HepG2 (cell line): ENCODE data around the gene KLHL11. TPM values are rescaled to one million over a fixed set of nuclear protein-coding genes. Genes with fewer than 3 reads are reported as not detected.

Source experiments
- HNF4A ChIP-seq: sonication (generic); formaldehyde crosslinking; IDR thresholded peaks from 2 replicates; pipeline ENCODE4 v1.4.0; 2020; ENCODE audit warnings: missing genetic modification reagents
- HNF4G ChIP-seq, 2 experiments: sonication (generic) in 1 of 2; formaldehyde crosslinking in 1 of 2; IDR thresholded peaks; 2 replicates each; pipeline versions ENCODE4 v1.4.0 to v1.6.1; 2011 to 2020; ENCODE audit warnings: borderline replicate concordance in 2 of 2, low read depth in 2 of 2, mild to moderate bottlenecking in 2 of 2, low read length in 1 of 2, missing genetic modification reagents in 1 of 2, moderate library complexity in 1 of 2
- MEIS1 ChIP-seq: sonication (generic); formaldehyde crosslinking; IDR thresholded peaks from 2 replicates; pipeline ENCODE4 v1.9.0; 2021; ENCODE audit warnings: mild to moderate bottlenecking, missing genetic modification reagents, moderate library complexity, borderline replicate concordance
- MTA1 ChIP-seq: sonication (generic); formaldehyde crosslinking; IDR thresholded peaks from 2 replicates; pipeline ENCODE4 v1.4.0; 2020; ENCODE audit warnings: missing genetic modification reagents, mild to moderate bottlenecking, borderline replicate concordance
- NFE2L1 ChIP-seq: sonication (generic); formaldehyde crosslinking; IDR thresholded peaks from 2 replicates; pipeline ENCODE4 v1.4.0; 2020; ENCODE audit warnings: missing genetic modification reagents, mild to moderate bottlenecking, borderline replicate concordance
- ZKSCAN5 ChIP-seq: sonication (generic); formaldehyde crosslinking; IDR thresholded peaks from 2 replicates; pipeline ENCODE4 v1.5.1; 2020; ENCODE audit warnings: mild to moderate bottlenecking, missing genetic modification reagents
- ZNF180 ChIP-seq: sonication (generic); formaldehyde crosslinking; IDR thresholded peaks from 2 replicates; pipeline ENCODE4 v1.4.0; 2020; ENCODE audit warnings: low read depth, missing genetic modification reagents, borderline replicate concordance
- ZNF792 ChIP-seq: IDR thresholded peaks from 2 replicates; pipeline ENCODE4 v1.6.1; 2016
- polyA plus RNA-seq, 8 experiments: library from polyadenylated mRNA; depleted of rRNA in 3 of 8; stranded (reverse) in 7 of 8; unstranded in 1 of 8; fragments of >200 nt; fragmentation: Illumina TruSeq in 4 of 8; extraction: Trizol in 4 of 8; gene quantifications; 2 replicates each; pipeline versions ENCODE4 v1.2.1 to v1.2.3, GENCODE V29; 2011 to 2016; ENCODE audit warnings: low read depth in 4 of 8, missing spikeins in 1 of 8, mixed read lengths in 1 of 8; ENCODE audit not compliant: insufficient read depth in 1 of 8
- total RNA-seq, 5 experiments: library from RNA; depleted of rRNA; stranded (reverse); fragments of >200 nt; fragmentation: Illumina TruSeq; extraction: Trizol; gene quantifications; 2 replicates each; pipeline ENCODE4 v1.2.3, GENCODE V29; 2016; ENCODE audit warnings: low read depth in 1 of 5
- TF ChIP-seq, protein P1 (sequence below): sonication (generic); formaldehyde crosslinking; IDR thresholded peaks from 2 replicates; pipeline ENCODE4 v1.5.1; 2020; ENCODE audit warnings: mild to moderate bottlenecking, missing genetic modification reagents, moderate library complexity
- TF ChIP-seq, protein P2 (sequence below): sonication (generic); formaldehyde crosslinking; IDR thresholded peaks from 2 replicates; pipeline ENCODE4 v1.8.0; 2022; ENCODE audit warnings: mild to moderate bottlenecking, missing genetic modification reagents, borderline replicate concordance
- TF ChIP-seq, protein P3 (sequence below), 2 experiments: sonication (generic) in 1 of 2; formaldehyde crosslinking in 1 of 2; IDR thresholded peaks; 2 replicates each; pipeline versions ENCODE4 v1.6.1 to v1.9.0; 2014 to 2022; ENCODE audit warnings: antibody characterized with exemption in 1 of 2, borderline replicate concordance in 1 of 2, inconsistent platforms in 1 of 2, low read depth in 1 of 2, missing genetic modification reagents in 1 of 2
- TF ChIP-seq, protein P4 (sequence below): sonication (generic); formaldehyde crosslinking; IDR thresholded peaks from 2 replicates; pipeline ENCODE4 v1.4.0; 2020; ENCODE audit warnings: low read depth, mild to moderate bottlenecking, missing genetic modification reagents
- TF ChIP-seq, protein P5 (sequence below): sonication (generic); formaldehyde crosslinking; IDR thresholded peaks from 2 replicates; pipeline ENCODE4 v1.4.0; 2020; ENCODE audit warnings: mild to moderate bottlenecking, low read depth, missing genetic modification reagents

KLHL11 gene
- total and polyA plus RNA-seq, 2 of the 13 experiments (the other 11 are each of a cell fraction or from before 2014, with no cell fraction given): 7.7 to 27.5 TPM

DNA sequence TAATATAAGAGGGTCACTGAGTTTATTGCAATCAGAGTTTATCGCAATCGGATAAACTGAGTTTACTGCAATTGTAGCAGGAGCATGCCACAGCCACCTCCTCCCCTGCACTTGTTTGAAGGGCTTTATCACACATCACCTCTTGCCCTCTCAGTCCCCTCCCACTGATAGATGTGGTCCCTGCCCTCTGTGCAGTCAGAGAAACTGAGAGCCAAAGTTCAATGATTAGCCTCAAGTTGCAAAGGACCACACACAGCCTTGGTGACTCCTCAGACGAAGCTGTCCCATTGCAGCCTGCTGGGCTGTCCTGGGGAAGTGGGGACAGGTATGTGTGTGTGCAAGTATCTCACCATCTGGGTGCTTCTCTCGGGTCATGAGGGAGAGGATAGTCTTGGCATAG is 39.9 kb upstream of the KLHL11 start (continued):
- TF ChIP-seq MTA1 (CRISPR knock-in tag) (peak; percentile 79), ZNF180 (no peak), HNF4A (peak; percentile 62), ZKSCAN5 (CRISPR knock-in tag) (no peak), ZNF792 (CRISPR knock-in tag) (no peak), MEIS1 (CRISPR knock-in tag) (peak; percentile 57; the same call in 1 of the 2 replicates), HNF4G (IDR thresholded peaks at IDR 0.05; ENCODE audit: borderline replicate concordance, low read depth, low read length) (peak; percentile 48), HNF4G (CRISPR knock-in tag; IDR thresholded peaks at IDR 0.05; ENCODE audit: borderline replicate concordance, low read depth) (peak; percentile 64), NFE2L1 (CRISPR knock-in tag) (no peak)
- TF ChIP-seq, protein P1, sequence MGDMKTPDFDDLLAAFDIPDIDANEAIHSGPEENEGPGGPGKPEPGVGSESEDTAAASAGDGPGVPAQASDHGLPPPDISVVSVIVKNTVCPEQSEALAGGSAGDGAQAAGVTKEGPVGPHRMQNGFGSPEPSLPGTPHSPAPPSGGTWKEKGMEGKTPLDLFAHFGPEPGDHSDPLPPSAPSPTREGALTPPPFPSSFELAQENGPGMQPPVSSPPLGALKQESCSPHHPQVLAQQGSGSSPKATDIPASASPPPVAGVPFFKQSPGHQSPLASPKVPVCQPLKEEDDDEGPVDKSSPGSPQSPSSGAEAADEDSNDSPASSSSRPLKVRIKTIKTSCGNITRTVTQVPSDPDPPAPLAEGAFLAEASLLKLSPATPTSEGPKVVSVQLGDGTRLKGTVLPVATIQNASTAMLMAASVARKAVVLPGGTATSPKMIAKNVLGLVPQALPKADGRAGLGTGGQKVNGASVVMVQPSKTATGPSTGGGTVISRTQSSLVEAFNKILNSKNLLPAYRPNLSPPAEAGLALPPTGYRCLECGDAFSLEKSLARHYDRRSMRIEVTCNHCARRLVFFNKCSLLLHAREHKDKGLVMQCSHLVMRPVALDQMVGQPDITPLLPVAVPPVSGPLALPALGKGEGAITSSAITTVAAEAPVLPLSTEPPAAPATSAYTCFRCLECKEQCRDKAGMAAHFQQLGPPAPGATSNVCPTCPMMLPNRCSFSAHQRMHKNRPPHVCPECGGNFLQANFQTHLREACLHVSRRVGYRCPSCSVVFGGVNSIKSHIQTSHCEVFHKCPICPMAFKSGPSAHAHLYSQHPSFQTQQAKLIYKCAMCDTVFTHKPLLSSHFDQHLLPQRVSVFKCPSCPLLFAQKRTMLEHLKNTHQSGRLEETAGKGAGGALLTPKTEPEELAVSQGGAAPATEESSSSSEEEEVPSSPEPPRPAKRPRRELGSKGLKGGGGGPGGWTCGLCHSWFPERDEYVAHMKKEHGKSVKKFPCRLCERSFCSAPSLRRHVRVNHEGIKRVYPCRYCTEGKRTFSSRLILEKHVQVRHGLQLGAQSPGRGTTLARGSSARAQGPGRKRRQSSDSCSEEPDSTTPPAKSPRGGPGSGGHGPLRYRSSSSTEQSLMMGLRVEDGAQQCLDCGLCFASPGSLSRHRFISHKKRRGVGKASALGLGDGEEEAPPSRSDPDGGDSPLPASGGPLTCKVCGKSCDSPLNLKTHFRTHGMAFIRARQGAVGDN (CRISPR knock-in tag): peak; percentile 59; the same call in 1 of the 2 replicates
- TF ChIP-seq, protein P2, sequence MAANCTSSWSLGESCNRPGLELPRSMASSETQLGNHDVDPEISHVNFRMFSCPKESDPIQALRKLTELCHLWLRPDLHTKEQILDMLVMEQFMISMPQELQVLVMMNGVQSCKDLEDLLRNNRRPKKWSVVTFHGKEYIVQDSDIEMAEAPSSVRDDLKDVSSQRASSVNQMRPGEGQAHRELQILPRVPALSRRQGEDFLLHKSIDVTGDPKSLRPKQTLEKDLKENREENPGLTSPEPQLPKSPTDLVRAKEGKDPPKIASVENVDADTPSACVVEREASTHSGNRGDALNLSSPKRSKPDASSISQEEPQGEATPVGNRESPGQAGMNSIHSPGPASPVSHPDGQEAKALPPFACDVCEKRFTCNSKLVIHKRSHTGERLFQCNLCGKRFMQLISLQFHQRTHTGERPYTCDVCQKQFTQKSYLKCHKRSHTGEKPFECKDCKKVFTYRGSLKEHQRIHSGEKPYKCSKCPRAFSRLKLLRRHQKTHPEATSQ (CRISPR knock-in tag): 0 out of 2 replicates have a peak, but pooled peaks have one; percentile 60
- TF ChIP-seq, protein P3, sequence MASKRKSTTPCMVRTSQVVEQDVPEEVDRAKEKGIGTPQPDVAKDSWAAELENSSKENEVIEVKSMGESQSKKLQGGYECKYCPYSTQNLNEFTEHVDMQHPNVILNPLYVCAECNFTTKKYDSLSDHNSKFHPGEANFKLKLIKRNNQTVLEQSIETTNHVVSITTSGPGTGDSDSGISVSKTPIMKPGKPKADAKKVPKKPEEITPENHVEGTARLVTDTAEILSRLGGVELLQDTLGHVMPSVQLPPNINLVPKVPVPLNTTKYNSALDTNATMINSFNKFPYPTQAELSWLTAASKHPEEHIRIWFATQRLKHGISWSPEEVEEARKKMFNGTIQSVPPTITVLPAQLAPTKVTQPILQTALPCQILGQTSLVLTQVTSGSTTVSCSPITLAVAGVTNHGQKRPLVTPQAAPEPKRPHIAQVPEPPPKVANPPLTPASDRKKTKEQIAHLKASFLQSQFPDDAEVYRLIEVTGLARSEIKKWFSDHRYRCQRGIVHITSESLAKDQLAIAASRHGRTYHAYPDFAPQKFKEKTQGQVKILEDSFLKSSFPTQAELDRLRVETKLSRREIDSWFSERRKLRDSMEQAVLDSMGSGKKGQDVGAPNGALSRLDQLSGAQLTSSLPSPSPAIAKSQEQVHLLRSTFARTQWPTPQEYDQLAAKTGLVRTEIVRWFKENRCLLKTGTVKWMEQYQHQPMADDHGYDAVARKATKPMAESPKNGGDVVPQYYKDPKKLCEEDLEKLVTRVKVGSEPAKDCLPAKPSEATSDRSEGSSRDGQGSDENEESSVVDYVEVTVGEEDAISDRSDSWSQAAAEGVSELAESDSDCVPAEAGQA (IDR thresholded peaks at IDR 0.05; ENCODE audit: low read depth): 0 out of 2 replicates have a peak, but pooled peaks have one; percentile 17
- TF ChIP-seq, protein P3 (CRISPR knock-in tag; IDR thresholded peaks at IDR 0.05; ENCODE audit: borderline replicate concordance): no peak
- TF ChIP-seq, protein P4, sequence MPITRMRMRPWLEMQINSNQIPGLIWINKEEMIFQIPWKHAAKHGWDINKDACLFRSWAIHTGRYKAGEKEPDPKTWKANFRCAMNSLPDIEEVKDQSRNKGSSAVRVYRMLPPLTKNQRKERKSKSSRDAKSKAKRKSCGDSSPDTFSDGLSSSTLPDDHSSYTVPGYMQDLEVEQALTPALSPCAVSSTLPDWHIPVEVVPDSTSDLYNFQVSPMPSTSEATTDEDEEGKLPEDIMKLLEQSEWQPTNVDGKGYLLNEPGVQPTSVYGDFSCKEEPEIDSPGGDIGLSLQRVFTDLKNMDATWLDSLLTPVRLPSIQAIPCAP: 0 out of 2 replicates have a peak, but pooled peaks have one; percentile 40
- TF ChIP-seq, protein P5, sequence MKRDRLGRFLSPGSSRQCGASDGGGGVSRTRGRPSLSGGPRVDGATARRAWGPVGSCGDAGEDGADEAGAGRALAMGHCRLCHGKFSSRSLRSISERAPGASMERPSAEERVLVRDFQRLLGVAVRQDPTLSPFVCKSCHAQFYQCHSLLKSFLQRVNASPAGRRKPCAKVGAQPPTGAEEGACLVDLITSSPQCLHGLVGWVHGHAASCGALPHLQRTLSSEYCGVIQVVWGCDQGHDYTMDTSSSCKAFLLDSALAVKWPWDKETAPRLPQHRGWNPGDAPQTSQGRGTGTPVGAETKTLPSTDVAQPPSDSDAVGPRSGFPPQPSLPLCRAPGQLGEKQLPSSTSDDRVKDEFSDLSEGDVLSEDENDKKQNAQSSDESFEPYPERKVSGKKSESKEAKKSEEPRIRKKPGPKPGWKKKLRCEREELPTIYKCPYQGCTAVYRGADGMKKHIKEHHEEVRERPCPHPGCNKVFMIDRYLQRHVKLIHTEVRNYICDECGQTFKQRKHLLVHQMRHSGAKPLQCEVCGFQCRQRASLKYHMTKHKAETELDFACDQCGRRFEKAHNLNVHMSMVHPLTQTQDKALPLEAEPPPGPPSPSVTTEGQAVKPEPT (CRISPR knock-in tag): peak; percentile 84; the same call in 1 of the 2 replicates
